NCI-H526 (cell line): ENCODE data around the gene GRIK4.
"Not testable (repeated sequence)": the region's sequence is repeated elsewhere in the genome, so short reads cannot be mapped to it uniquely, and the experiment has no call there.

Source experiments
- DNase-seq, 2 experiments: peaks; one replicate each; lab custom pipeline; 2025; lab: John Stamatoyannopoulos, UW

The GRIK4 gene

DNA sequence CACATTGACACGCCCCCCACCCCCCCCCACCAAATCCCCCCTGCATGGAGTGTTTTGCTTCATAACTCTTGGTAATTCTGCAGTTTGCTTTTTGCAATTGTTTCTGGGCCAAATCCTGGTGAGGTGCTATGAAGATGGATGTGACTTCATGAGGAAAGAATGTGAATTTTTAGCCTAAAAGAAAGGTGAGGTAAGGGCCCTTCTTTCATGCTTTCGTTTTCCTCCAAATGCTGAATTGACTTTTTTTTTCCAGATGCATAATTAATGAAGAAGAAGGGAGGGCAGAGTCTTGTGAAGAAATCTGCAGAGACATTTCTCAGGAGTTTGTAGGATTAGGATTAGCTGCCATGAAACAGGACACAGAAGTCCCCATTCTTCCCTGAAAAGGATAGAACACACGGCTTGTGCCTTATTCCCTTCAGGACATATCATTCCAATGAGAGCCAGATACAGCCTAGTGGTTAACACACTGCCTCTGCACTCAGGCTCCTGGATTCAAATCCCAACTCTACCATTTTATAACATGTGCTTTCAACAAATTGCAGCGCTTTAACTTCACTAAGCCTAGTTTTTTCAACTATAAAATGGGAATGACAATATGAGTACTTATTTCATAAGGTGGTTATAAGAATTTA is 492.8 kb downstream of the GRIK4 start:
- no peak for DNase-seq

DNA sequence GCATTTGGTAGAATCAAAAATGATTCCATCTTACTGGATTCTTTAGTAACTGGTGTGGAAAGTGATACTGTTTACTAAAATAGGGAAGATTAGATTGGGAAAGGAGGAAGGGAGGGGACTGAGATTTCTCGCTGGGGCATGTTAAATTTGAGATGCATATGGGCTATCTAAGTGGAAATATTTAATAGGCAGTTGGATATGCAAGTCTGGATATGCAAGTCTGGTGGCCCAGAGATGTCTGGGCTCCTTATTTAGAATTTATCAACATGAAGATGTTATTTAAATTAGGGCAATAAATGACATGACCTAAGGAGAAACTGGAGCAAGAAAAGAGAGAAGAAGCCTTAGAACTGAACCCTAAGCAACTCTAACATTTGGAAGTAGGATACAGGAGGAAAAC is 495.4 kb downstream of the GRIK4 start:
- no peak for DNase-seq

DNA sequence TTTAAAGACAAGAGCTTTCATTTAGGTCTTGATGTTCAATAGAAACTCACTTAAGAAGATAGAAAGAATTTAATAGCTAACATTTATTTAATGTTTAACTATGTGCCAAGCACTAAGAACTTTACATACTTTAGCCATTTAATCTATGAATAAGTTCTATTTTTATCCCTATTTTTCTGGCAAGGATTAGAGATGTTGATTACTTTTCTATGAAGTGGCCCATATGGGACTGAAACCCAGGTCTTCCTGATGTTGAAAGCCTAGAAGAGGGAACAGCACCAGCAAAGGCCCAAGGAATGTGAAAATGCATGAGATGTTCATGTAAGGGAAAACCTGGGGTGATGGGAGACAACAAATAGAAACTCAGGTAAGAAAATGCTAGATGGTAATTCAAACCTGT is 497.0 kb downstream of the GRIK4 start:
- no peak for DNase-seq

DNA sequence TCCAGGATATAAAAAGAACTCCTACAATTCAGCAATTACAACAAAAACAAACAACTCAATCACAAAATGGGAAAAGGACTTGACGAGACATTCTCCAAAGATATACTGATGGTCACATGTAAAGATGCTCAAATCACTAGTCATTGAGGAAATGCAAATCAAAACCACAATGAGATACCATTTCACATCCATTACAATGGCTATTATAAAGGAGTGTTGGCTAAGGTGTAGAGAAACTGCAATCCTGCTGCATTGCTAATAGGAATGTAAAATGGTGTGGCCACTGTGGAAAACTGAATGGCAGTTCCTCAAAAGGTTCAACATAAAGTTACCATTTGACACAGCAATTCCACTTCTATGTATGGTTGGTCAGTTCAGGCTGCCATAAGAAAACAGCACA is 500.5 kb downstream of the GRIK4 start:
- DNase-seq = peak; percentile 83 to 87

GRCh38 chr11:121018746-121019145 is 507.2 kb downstream of the GRIK4 start:
- DNase-seq = no peak

DNA sequence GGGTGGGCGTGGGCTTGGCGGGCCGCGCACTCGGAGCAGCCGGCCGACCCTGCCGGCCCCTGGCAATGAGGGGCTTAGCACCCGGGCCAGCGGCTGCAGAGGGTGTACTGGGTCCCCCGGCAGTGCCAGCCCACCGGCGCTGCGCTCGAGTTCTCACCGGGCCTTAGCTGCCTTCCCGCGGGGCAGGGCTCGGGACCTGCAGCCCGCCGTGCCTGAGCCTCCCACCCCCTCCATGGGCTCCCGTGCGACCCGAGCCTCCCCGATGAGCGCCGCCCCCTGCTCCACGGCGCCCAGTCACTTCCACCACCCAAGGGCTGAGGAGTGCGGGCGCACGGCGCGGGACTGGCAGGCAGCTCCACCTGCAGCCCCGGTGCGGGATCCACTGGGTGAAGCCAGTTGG is 510.2 kb downstream of the GRIK4 start:
- DNase-seq = not testable (repeated sequence)

DNA sequence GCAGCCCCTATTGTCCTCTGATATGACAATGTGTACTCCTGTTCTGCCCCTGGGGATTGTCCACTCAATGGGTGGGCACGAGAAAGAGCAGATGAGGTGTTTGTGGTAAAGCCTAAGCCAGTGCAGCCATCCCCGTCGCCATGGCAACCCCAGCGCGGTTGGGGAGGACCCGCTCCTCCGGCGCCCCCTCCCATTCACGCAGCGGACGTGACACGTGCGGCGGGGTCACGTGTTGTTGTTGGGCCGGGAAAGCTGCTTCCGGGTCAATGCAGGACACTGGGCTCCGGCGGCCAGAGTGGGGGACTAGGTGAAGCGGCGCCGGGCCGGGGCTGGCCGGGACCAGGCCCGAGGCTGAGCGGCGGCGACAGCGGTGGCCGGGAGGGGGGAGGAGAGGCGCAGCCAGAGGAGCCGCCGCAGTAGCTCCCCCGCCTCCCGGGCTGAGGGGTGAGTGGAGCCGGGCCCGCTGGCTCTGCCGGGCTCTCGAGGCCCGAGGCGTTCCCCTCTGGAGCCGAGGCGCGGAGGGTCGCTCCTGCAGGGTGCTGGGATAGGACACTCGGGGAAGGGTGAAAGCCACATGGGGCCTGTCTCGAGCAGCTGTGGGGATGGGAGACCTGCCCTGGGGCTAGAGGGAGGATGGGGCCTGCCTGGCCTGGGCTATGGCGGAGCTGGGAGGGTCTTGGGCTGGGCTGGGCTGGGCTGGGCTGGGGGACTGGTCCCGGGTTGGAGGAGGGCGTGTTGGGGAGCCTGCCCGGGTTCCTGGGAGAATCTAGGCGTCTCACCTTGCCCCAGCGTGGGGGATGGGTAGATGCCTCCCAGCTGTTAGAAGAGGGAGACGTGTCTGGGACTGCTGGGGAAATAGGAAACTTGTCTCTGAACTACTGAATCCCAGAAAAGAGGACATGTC is 512.6 kb downstream of the GRIK4 start, which contains the start of gene TBCEL:
Gene TBCEL (plus strand): TSS at position 255 of the 904 bp plus-strand sequence. CDS start 21,589 bp downstream, outside the sequence.
- DNase-seq = peak; percentile 93 to 99

GRCh38 chr11:121024989-121025388 is 513.4 kb downstream of the GRIK4 start:
- DNase-seq = peak in 1 of 2 experiments; percentile 43

DNA sequence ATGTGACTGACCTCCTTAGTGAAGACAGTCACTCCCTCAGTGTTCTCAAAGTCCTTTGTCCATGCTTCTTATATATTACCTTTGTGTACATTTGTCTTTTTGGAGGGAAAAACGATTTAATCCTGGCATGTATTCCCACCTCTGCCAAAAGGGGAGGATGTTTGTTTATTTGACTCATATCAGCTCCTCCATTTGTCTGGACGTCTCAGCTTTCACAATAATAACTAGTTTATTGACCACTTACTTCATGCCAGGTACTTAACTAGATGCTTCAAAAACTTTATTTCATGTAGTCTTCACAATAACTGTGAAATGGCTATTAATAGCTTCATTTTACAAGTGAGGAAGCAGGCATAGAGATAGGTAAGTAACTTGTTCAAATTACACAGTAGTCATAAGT is 517.6 kb downstream of the GRIK4 start:
- no peak for DNase-seq

DNA sequence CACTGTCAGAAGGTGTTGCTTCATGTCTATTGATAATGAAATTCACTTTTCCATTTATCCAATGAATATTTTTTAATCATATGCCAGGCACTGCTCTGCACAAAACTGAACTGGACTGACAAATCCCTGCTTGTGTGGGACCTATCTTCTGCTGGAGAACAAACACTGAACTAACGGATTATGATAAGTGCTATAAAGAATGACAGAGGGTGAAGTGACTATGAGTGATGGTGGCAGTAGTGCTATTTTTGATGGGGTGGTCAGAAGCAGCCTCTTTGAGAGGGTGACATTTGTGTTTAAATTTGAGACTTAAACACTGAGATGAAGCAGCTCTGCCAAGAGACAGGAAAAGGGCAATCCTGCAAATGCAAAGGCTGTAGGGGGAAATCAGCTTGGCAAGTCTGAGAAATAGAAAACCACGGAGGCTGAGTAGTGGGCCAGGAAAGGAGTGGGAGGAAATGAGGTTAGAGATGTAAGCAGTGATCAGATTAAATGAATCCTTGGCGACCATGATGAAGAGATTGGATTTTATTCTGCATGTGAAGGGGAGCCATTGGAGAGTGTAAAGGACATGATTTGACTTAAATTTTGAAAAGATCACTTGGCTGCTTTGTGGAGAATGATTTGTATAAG is 518.4 kb downstream of the GRIK4 start:
- no peak for DNase-seq

DNA sequence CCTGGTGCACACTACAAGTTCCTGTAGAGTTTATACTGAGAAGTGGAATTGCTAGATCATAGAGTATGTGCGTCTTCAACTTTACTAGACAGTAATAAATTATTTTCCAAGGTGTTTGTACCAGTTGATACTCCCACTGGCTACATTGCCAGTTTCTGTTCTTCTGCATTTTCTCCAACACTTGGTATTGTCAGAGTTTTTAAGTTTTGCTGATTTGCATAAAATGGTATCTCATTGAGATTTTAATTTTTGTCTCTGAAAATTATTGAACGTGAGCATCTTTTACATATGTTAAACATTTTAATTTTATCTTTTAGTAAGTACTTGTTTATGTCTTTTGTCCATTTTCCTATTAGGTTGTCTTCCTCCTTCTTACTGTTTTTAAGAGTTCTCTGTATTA is 519.6 kb downstream of the GRIK4 start:
- DNase-seq = no peak

DNA sequence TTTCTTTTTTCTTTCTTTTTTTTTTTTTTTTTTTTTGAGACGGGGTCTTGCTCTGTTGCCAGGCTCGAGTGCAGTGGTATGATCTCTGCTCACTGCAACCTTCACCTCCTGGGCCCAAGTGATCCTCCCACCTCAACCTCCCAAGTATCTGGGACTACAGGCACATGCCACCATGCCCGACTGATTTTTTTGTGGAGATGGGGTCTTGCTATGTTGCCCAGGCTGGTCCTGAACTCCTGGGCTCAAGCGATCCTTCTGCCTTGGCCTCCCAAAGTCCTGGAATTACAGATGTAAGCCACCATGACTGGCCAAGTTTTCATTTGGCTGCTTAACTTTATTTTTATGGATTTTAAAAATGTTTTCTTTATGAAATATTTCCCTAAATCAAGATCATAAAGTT is 520.1 kb downstream of the GRIK4 start:
- DNase-seq = not testable (repeated sequence)

- peak in 1 of 2 experiments; percentile 43 for DNase-seq
Measured at GRCh38 chr11:121032546-121032945, 521.0 kb downstream of the GRIK4 start.

DNA sequence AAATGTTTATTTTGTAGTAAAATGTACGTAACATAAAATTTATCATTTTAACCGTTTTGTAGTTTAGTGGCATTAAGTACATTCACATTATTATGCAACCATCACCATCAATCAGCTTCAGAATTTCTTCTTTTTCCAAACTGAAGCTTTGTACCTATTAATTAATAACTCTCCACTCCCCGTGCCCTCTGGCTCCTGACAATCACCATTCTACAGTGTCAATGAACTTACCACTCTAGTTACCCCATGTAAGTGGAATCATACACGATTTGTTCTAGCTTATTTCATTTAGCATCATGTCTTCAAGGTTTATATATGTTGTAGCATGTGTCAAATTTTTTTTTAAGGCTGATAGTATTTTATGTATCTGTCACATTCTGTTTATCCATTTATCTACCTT is 522.1 kb downstream of the GRIK4 start:
- DNase-seq = no peak

DNA sequence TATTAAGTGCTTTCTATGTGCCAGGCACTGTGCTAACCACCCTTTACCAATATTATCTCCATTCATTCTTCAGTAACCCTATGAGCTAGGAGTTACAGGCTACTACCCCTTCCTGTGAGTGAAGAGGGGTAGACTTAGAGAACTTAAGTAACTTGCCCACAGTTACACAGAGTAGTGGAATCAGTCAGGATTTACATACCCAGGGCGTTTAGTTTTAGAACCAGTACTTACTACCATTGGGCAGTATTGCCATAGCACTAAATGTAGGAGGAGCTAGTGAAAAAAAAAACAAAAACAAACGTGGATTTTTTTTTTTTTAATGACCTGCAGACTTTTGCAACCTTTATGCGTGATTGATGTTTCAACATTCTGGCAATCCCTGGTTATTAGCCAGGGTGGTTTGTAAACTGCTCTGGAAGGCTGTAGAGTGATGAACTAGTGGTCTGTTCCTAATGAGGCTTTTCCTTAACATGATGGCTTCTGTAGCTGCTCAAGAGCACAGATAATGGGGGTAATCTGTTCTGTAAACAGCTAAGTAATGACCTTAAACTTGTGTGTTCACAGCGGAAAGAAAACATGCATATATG is 523.7 kb downstream of the GRIK4 start:
- DNase-seq = no peak

GRCh38 chr11:121035780-121036179 is 524.2 kb downstream of the GRIK4 start:
- DNase-seq = no peak

- no peak for DNase-seq
Measured at GRCh38 chr11:121037016-121037415, 525.5 kb downstream of the GRIK4 start.
